ENCODE measurements around the gene DGKI. TPM values are rescaled to one million over a fixed set of nuclear protein-coding genes. Genes with fewer than 3 reads are reported as not detected.

The DGKI gene
- total and polyA plus RNA-seq, 2 of the 13 experiments (the other 11 are each of a cell fraction or from before 2014, with no cell fraction given) = 0.09 to 0.17 TPM

GRCh38 chr7:137343281-137343841 lies 503.4 kb downstream of the DGKI start, which contains the start of gene PTN:
PTN (minus strand) TSS chr7:137343733; CDS start chr7:137254973, 88,760 bp downstream.
- no peaks in the 10 kb centered on the region for H3K79me2 ChIP-seq (ENCODE audit: insufficient read depth, low read length)
- intact Hi-C loops (cut with micrococcal nuclease; ENCODE audit: unreplicated experiment) (no loop called here), in situ Hi-C loops (cut with HindIII; ENCODE audit: extremely low pct_ligation_motif_present, low pct_unique_long_range_greater_than_20kb) (no loop called here)
- H3K9ac ChIP-seq (ENCODE audit: insufficient read depth, low read depth, low read length) = no peak within 1 kb of the TSS
- 3% methylated on average over 18 of the region's 23 CpGs for WGBS (ENCODE audit: low lambda C conversion rate)
- ChIA-PET POLR2A (no interaction called here), CTCF (ENCODE audit: low intra/inter-chr PET ratio, low total read pairs) (no interaction called here)
- H3K4me1 ChIP-seq (ENCODE audit: insufficient read depth, low read length) = no peaks in the 10 kb centered on the region
- H3K27me3 ChIP-seq (ENCODE audit: control insufficient read depth in 1 of 2, insufficient read depth in 2 of 2, low read length in 2 of 2) = peaks cover 1 to 16% of the 10 kb centered on the region in 2 experiments; a peak in 3 of 5 replicates
- TF ChIP-seq ZNF142 (CRISPR knock-in tag; IDR thresholded peaks at IDR 0.05) (no peak), ZBTB38 (CRISPR knock-in tag; IDR thresholded peaks at IDR 0.05) (no peak), SMAD3 (CRISPR knock-in tag; IDR thresholded peaks at IDR 0.05) (no peak), ZNF710 (CRISPR knock-in tag; IDR thresholded peaks at IDR 0.05; ENCODE audit: borderline replicate concordance) (no peak)
- H3K36me3 ChIP-seq (replicated peaks in 1 of 2; ENCODE audit: control insufficient read depth in 1 of 2, insufficient read depth in 2 of 2, low read length in 2 of 2) = no peaks in the 10 kb centered on the region
- H3K4me3 ChIP-seq (replicated peaks in 1 of 3; ENCODE audit: insufficient read depth in 1 of 3, low read depth in 2 of 3, low read length in 3 of 3) = no peak within 1 kb of the TSS
- 0 out of 2 replicates have a peak within 1 kb of the TSS, but pooled peaks have one; percentile 14 for H3K4me2 ChIP-seq (ENCODE audit: low read depth, low read length)
- DNase-seq (ENCODE audit: low spot score) = no peak
- H3K9me3 ChIP-seq (ENCODE audit: low read length) = no peaks in the 10 kb centered on the region
- FAIRE-seq = no peak
- H4K20me1 ChIP-seq (ENCODE audit: insufficient read depth, low read length) = no peaks in the 10 kb centered on the region
- ATAC-seq = peak; percentile 79
- no peak within 1 kb of the TSS for H3K27ac ChIP-seq (ENCODE audit: extremely low read length, insufficient read depth, low read length)
- no peak within 1 kb of the TSS for H2AFZ ChIP-seq (ENCODE audit: low read length)
- no TSS peak for BruUV-seq (replicated peaks)
